Liver (tissue), 3 donors: ENCODE data around the gene CD96.

Source experiments
- ATF3 ChIP-seq: IDR thresholded peaks from 2 replicates; pipeline ENCODE4 v1.6.1; 2016; ENCODE audit warnings: antibody characterized with exemption
- CTCF ChIP-seq: fragments of 150-350 bp; IDR thresholded peaks from 2 replicates; pipeline ENCODE4 v1.5.1; 2017; ENCODE audit warnings: improper control_type of control experiment, low read depth, low read length; ENCODE audit not compliant: missing input control
- EGR1 ChIP-seq, 2 donors: IDR thresholded peaks; 2 replicates each; pipeline ENCODE4 v1.6.1; 2016 to 2018; ENCODE audit warnings: antibody characterized with exemption in 2 of 2, low read depth in 2 of 2
- GABPA ChIP-seq, 2 donors: IDR thresholded peaks in 1 of 2; conservative IDR thresholded peaks in 1 of 2; 2 replicates each; pipeline ENCODE4 v1.6.1; 2016; ENCODE audit warnings: antibody characterized with exemption in 2 of 2, mild to moderate bottlenecking in 1 of 2, moderate library complexity in 1 of 2
- HNF4G ChIP-seq: IDR thresholded peaks from 2 replicates; pipeline ENCODE4 v1.6.1; 2016; ENCODE audit warnings: antibody characterized with exemption
- MAX ChIP-seq: IDR thresholded peaks from 2 replicates; pipeline ENCODE4 v1.6.1; 2016; ENCODE audit warnings: antibody characterized with exemption
- NR2F2 ChIP-seq: IDR thresholded peaks from 2 replicates; pipeline ENCODE4 v1.6.1; 2016; ENCODE audit warnings: antibody characterized with exemption
- RAD21 ChIP-seq, 2 donors: IDR thresholded peaks; 2 replicates each; pipeline ENCODE4 v1.6.1; 2016; ENCODE audit warnings: antibody characterized with exemption in 2 of 2, mild to moderate bottlenecking in 2 of 2
- REST ChIP-seq: IDR thresholded peaks from 2 replicates; pipeline ENCODE4 v1.6.1; 2016; ENCODE audit warnings: antibody characterized with exemption, mild to moderate bottlenecking
- RXRA ChIP-seq, 2 donors: IDR thresholded peaks; 2 replicates each; pipeline ENCODE4 v1.6.1; 2017 to 2018; ENCODE audit warnings: antibody characterized with exemption in 2 of 2, mild to moderate bottlenecking in 1 of 2
- TAF1 ChIP-seq: conservative IDR thresholded peaks from 2 replicates; pipeline ENCODE4 v1.6.1; 2016; ENCODE audit warnings: antibody characterized with exemption, mild to moderate bottlenecking
- YY1 ChIP-seq: IDR thresholded peaks from 2 replicates; pipeline ENCODE4 v1.6.1; 2016; ENCODE audit warnings: antibody characterized with exemption, mild to moderate bottlenecking
- ZBTB33 ChIP-seq: IDR thresholded peaks from 2 replicates; pipeline ENCODE4 v1.6.1; 2016; ENCODE audit warnings: antibody characterized with exemption
- donor health status: healthy.
- donor health status: healthy.

GRCh38 chr3:111596328-111596727, 54.3 kb downstream of the CD96 start:
- TF ChIP-seq MAX (no peak), REST (no peak), CTCF (no peak), TAF1 (no peak), GABPA (IDR thresholded peaks at IDR 0.05 in 1 of 2, conservative IDR thresholded peaks at IDR 0.05 in 1 of 2) (no peak), RAD21 (IDR thresholded peaks at IDR 0.05) (no peak), ZBTB33 (no peak), YY1 (no peak), NR2F2 (no peak), HNF4G (no peak), ATF3 (no peak), RXRA (IDR thresholded peaks at IDR 0.05) (no peak), EGR1 (IDR thresholded peaks at IDR 0.05; ENCODE audit: low read depth in 2 of 2) (no peak)
